RWPE2 (cell line): ENCODE results near the gene PLCB4.

ENCODE experiments used
- ATAC-seq: fragments of 200-7000 bp; cut with Tn5 transposase; 3 replicates; pipeline ENCODE4 v1.9.1; 2021; ENCODE audit warnings: low read depth
- DNase-seq: peaks from one replicate; pipeline ENCODE4 v3.0.0-alpha.2; 2020; ENCODE audit warnings: low spot score
- H3K27ac ChIP-seq: fragments of 450-650 bp; 2 replicates; pipeline ENCODE4 v1.5.1; 2017; ENCODE audit warnings: mild to moderate bottlenecking; ENCODE audit not compliant: poor library complexity, severe bottlenecking
- H3K27me3 ChIP-seq: fragments of 250-450 bp; sonication (Bioruptor Pico); 2 replicates; pipeline ENCODE4 v1.5.1; 2021; ENCODE audit warnings: mild to moderate bottlenecking, moderate library complexity; ENCODE audit not compliant: insufficient read depth, poor library complexity, severe bottlenecking
- H3K36me3 ChIP-seq: fragments of 250-450 bp; sonication (Bioruptor Pico); 2 replicates; pipeline ENCODE4 v1.5.1; 2020; ENCODE audit warnings: low read depth, mild to moderate bottlenecking, moderate library complexity
- H3K4me1 ChIP-seq: fragments of 250-450 bp; sonication (Bioruptor Pico); 2 replicates; pipeline ENCODE4 v1.5.1; 2021; ENCODE audit warnings: mild to moderate bottlenecking, moderate library complexity; ENCODE audit not compliant: insufficient read depth, poor library complexity, severe bottlenecking
- H3K4me3 ChIP-seq: fragments of 250-450 bp; sonication (Bioruptor Pico); 2 replicates; pipeline ENCODE4 v1.5.1; 2021; ENCODE audit warnings: mild to moderate bottlenecking, moderate library complexity; ENCODE audit not compliant: severe bottlenecking
- H3K9me3 ChIP-seq: fragments of 250-450 bp; sonication (Bioruptor Pico); 2 replicates; pipeline ENCODE4 v1.5.1; 2021; ENCODE audit warnings: mild to moderate bottlenecking, moderate library complexity; ENCODE audit not compliant: severe bottlenecking
- CTCF ChIP-seq: fragments of 450-650 bp; IDR thresholded peaks from one replicate; pipeline ENCODE4 v1.5.1; 2017; ENCODE audit warnings: mild to moderate bottlenecking, moderate library complexity; ENCODE audit not compliant: poor library complexity, severe bottlenecking

Gene PLCB4

GRCh38 chr20:9330151-9330550, 261.3 kb downstream of the PLCB4 start:
- ATAC-seq = no peak
- H3K9me3 ChIP-seq = no peaks in the 10 kb centered on the region
- no peak overlapping the region for H3K4me3 ChIP-seq
- no peaks in the 10 kb centered on the region for H3K27me3 ChIP-seq
- H3K36me3 ChIP-seq = no peaks in the 10 kb centered on the region
- H3K27ac ChIP-seq = no peak overlapping the region
- no peaks in the 10 kb centered on the region for H3K4me1 ChIP-seq
- DNase-seq = no peak
- TF ChIP-seq CTCF = no peak

GRCh38 chr20:9331707-9332435, 263.0 kb downstream of the PLCB4 start:
- Histone ChIP-seq H3K4me3 (no peak overlapping the region), H3K4me1 (no peaks in the 10 kb centered on the region), H3K27ac (no peak overlapping the region), H3K27me3 (no peaks in the 10 kb centered on the region), H3K9me3 (no peaks in the 10 kb centered on the region), H3K36me3 (0 out of 2 replicates have a peak, but pooled peaks cover 2% of the 10 kb centered on the region)
- DNase-seq = no peak
- ATAC-seq = no peak
- TF ChIP-seq CTCF = no peak

GRCh38 chr20:9332791-9333479, 264.0 kb downstream of the PLCB4 start:
- TF ChIP-seq CTCF = no peak
- Histone ChIP-seq H3K36me3 (0 out of 2 replicates have a peak, but pooled peaks cover 6% of the 10 kb centered on the region), H3K27ac (no peak overlapping the region), H3K9me3 (no peaks in the 10 kb centered on the region), H3K4me1 (no peaks in the 10 kb centered on the region), H3K4me3 (no peak overlapping the region), H3K27me3 (no peaks in the 10 kb centered on the region)
- ATAC-seq (no peak), DNase-seq (no peak)

GRCh38 chr20:9334866-9335265, 266.0 kb downstream of the PLCB4 start:
- no peak overlapping the region for H3K4me3 ChIP-seq
- ATAC-seq (no peak), DNase-seq (no peak)
- H3K27me3 ChIP-seq = no peaks in the 10 kb centered on the region
- no peak for TF ChIP-seq CTCF
- H3K27ac ChIP-seq = no peak overlapping the region
- H3K9me3 ChIP-seq = no peaks in the 10 kb centered on the region
- no peaks in the 10 kb centered on the region for H3K4me1 ChIP-seq
- H3K36me3 ChIP-seq = peaks cover 8% of the 10 kb centered on the region; the same call in 1 of the 2 replicates

GRCh38 chr20:9338101-9338500, 269.2 kb downstream of the PLCB4 start:
- Histone ChIP-seq H3K27me3 (no peaks in the 10 kb centered on the region), H3K4me3 (no peak overlapping the region), H3K27ac (no peak overlapping the region), H3K36me3 (peaks cover 22% of the 10 kb centered on the region), H3K4me1 (peaks cover 4% of the 10 kb centered on the region), H3K9me3 (no peaks in the 10 kb centered on the region)
- DNase-seq (no peak), ATAC-seq (no peak)
- TF ChIP-seq CTCF = no peak
